Measurements from ENCODE around the gene SLC8A3.

Gene SLC8A3

DNA sequence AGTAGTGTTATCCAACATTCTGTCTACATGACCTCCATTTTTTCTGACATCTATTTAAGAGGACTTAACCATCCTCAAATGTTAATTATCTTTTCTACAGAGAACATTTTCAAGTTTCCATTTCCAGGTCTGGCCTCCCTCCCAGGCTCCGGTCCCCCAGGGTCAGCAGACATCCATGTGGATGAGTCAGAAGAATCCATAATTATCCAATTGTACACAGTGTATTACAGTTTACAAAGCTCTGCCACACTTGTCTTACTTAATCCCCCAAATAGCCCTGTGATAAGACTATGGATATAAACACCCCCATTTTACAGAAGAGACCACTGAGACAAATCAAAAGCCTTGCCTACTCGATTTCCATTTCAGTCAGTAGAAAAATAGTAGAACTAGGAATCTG is 65.0 kb downstream of the SLC8A3 start:
- DNase-seq (ENCODE audit: low read depth in 1 of 2, low spot score in 1 of 2) = no peak

- no peak for DNase-seq (ENCODE audit: low read depth in 1 of 2, low spot score in 1 of 2)
Observed at GRCh38 chr14:70121521-70121920, 67.2 kb downstream of the SLC8A3 start.

GRCh38 chr14:70118064-70118463 is 70.7 kb downstream of the SLC8A3 start:
- DNase-seq (ENCODE audit: low read depth in 1 of 2, low spot score in 1 of 2) = no peak

DNA sequence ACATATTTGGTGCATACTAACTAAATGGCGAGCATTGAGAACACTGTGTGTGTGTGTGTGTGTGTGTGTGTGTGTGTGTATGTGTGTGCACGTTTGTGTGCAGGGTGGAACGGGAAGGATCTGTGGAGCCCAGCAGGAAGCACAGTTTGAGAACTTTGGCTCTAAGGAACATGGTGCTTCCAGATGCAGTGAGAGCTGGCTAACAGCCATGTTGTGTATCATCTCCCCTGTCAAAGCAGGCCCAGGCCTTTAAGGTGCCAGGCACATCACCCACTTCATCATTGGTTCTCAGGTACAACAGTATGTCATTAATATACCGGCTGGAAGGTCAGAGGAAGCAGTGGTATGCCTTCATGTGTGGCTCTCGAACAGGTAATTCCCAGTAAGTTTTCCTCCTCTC is 72.5 kb downstream of the SLC8A3 start:
- DNase-seq (ENCODE audit: low read depth in 1 of 2, low spot score in 1 of 2) = no peak

- no peak for DNase-seq (ENCODE audit: low read depth in 1 of 2, low spot score in 1 of 2)
Observed at GRCh38 chr14:70114621-70115156, 74.1 kb downstream of the SLC8A3 start.

GRCh38 chr14:70113211-70113610 is 75.5 kb downstream of the SLC8A3 start:
- DNase-seq (ENCODE audit: low read depth in 1 of 2, low spot score in 1 of 2) = no peak

DNA sequence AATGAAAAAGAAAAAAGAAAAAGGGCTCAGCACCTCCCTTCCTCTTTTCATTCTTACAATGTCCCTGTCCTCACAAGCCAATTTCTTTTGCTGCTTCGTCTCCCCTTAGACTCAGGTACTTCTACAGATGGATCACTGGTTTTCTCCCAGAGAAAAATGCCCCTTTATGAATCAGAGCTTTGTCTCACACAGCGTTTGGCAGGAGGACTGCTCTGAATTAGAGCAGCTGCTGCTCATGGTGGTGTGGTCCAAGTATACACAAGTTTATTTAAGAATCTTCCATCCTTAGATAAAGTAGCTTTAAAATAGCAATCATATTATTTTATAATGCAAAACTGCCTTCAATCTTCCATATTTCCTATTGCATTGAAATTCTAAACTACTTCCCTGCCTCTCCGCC is 80.3 kb downstream of the SLC8A3 start:
- DNase-seq (ENCODE audit: low read depth in 1 of 2, low spot score in 1 of 2) = no peak

GRCh38 chr14:70107309-70107708 is 81.4 kb downstream of the SLC8A3 start:
- DNase-seq (ENCODE audit: low read depth in 1 of 2, low spot score in 1 of 2) = no peak

DNA sequence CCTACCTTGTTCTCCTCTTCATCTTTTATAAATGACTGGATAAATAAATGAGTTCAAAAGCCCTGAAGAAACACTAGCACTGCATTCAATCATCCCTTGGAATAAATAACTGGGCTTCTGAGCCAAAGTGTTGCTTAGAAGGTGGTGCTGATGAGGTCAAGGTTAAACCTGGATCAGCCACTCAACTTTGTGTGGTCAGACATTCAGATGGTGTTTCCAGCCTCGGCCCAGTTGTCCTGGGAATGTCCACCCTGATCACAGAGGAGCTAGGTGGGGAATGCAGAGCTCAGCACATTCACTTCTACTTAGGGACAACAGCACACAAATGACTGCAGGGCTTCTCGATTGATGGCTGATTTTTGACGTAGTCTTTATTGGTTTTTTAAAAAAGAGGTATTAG is 88.7 kb downstream of the SLC8A3 start:
- no peak for DNase-seq (ENCODE audit: low read depth in 1 of 2, low spot score in 1 of 2)

DNA sequence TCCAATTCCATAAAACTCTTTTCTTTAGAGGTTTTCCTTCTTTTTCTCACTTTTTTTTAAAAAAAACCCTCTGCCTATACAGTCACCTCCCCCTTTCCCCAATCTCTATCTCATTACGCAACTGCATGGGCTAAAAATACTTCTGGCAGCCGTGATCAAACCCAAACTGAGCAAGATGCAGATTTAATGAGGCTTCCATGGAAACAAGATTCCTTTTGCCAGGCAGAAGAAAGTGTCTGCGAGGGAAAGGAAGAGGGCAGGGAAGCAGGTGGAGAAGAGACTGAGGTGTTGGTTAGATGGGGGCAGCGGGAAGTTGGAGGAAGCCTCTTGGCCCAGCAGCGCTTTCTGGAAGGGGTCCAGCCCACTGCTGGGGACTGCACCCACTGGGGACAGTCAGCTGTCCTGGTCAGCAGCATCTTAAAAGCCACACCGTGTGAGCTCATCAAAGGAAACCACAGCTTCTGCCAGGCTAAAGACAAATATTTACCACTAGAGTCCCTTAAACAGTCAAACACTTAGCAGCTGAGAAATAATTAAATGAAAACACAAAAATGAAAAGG is 90.4 kb downstream of the SLC8A3 start:
- no peak for DNase-seq (ENCODE audit: low read depth in 1 of 2, low spot score in 1 of 2)

GRCh38 chr14:70097576-70098249 is 91.0 kb downstream of the SLC8A3 start:
- no peak for DNase-seq (ENCODE audit: low read depth in 1 of 2, low spot score in 1 of 2)

GRCh38 chr14:70096866-70097265 is 91.9 kb downstream of the SLC8A3 start:
- DNase-seq (ENCODE audit: low read depth in 1 of 2, low spot score in 1 of 2) = no peak

- DNase-seq (ENCODE audit: low read depth in 1 of 2, low spot score in 1 of 2) = no peak
Observed at GRCh38 chr14:70094631-70095030, 94.1 kb downstream of the SLC8A3 start.

DNA sequence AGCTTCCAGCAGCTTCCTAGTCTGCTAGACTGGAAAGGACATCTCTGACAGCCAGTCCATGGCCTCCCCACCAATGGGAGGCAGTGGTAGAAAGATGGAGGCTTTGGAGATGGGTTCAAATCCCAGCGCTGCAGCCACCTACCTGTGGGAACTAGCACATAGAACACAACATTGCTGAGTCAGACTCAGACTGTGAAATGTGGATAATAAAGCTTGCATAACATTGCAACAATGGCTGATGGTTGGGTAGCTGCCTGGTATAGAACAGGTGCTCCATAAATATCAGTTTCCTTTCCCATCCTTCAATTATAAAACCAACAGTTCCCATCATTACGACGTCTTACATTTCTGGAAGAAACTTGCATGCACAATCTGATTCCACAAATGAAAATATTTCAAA is 94.6 kb downstream of the SLC8A3 start:
- no peak for DNase-seq (ENCODE audit: low read depth in 1 of 2, low spot score in 1 of 2)

GRCh38 chr14:70093156-70093555 is 95.6 kb downstream of the SLC8A3 start:
- no peak for DNase-seq (ENCODE audit: low read depth in 1 of 2, low spot score in 1 of 2)

DNA sequence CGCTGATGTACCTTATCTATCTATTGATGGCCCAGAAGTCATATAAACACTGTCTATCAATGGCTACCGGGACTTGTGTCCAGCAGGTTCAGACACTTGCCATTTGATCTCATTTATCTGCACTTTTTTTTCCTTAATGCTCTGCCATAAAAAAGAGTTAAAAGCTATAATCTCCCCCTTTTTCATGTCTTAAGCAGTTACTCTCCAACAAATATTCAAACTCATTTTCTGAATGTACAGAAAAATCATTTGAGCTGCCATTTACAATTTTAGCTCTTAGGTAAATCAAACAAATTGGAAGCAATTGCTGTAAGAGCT is 101.4 kb downstream of the SLC8A3 start:
- no peak for DNase-seq (ENCODE audit: low read depth in 1 of 2, low spot score in 1 of 2)

- DNase-seq (ENCODE audit: low read depth in 1 of 2, low spot score in 1 of 2) = no peak
Observed at GRCh38 chr14:70086685-70087379, 101.9 kb downstream of the SLC8A3 start.

DNA sequence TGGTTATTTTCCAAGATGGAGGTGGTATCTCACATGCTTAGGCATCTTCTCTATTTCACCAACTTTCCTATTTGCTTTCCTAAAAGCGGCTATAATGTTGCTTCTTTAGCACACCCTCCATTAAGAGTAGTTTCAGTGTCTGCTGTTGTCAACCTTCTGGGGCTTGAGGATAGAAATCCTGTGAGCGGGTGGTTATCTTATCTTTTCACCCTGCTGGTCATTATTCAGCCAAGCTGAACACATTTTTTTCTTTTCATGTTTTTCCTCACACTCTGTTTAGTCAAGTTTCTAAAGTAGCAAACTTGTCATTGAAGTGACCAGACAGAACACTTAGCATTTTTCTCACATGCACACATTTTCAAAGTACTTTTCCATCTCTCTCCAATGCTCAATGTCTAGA is 104.5 kb downstream of the SLC8A3 start:
- DNase-seq (ENCODE audit: low read depth in 1 of 2, low spot score in 1 of 2) = no peak

GRCh38 chr14:70082394-70082793 is 106.4 kb downstream of the SLC8A3 start:
- DNase-seq (ENCODE audit: low read depth in 1 of 2, low spot score in 1 of 2) = no peak

DNA sequence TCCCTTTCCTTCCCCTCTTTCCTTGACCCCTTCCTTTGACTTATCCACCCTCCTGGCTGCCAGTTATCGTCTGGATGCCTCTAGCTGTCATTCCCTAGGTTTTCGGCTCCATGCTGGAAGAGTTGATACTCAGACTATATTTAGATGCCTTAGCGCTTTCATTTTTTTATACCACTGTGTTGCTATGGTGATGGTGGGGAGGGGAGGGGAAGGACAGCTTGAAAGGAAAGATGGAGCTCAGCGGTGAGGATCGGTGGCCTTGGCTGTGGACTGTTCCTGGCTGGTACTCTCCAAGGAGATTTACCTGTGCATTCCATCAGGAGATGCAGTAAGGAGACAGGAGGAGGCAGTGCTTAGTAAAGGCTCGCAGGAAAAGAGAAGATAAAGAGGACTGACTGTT is 108.7 kb downstream of the SLC8A3 start:
- no peak for DNase-seq (ENCODE audit: low read depth in 1 of 2, low spot score in 1 of 2)

- no peak for DNase-seq (ENCODE audit: low read depth in 1 of 2, low spot score in 1 of 2)
Observed at GRCh38 chr14:70078329-70078728, 110.4 kb downstream of the SLC8A3 start.

GRCh38 chr14:70077720-70078119 is 111.0 kb downstream of the SLC8A3 start:
- DNase-seq (ENCODE audit: low read depth in 1 of 2, low spot score in 1 of 2) = no peak

DNA sequence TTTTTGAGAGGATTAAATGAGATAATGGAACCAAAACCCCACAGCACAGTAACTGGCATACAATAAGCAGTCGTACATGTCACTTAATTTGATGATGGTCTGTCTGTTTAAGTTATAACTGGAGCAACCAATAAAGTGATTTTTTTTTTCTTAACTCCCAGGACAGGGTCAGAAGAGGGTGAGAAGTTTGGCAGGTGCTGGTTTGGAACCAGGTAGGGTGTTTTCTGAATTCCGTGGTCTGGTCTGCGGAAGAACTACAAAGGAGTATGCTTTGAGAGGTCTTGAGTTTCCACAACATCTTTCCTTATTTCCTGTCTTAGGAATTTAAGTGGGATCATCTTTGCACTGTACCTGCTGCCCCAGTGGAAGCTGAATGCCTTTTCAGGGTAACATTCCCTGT is 111.7 kb downstream of the SLC8A3 start:
- DNase-seq (ENCODE audit: low read depth in 1 of 2, low spot score in 1 of 2) = no peak

Data from stimulated activated CD4-positive, alpha-beta T cell treated with anti-CD3 and anti-CD28 coated beads, Interleukin-15, amount 100 ng/mL, for 1 hour (primary cell).